K562 (cell line): ENCODE measurements around the gene CACTIN. TPM values are rescaled to one million over a fixed set of nuclear protein-coding genes. Genes with fewer than 3 reads are reported as not detected.

Experiments used
- ATF7 ChIP-seq: fragments of 450-650 bp; IDR thresholded peaks from 2 replicates; pipeline ENCODE4 v1.7.1; 2014; ENCODE audit warnings: mild to moderate bottlenecking, moderate library complexity
- BDP1 ChIP-seq: IDR thresholded peaks from 3 replicates; pipeline ENCODE4 v1.6.1; 2011; ENCODE audit not compliant: insufficient read length, insufficient read depth
- CHD1 ChIP-seq: fragments of 200-600 bp; sonication (generic); IDR thresholded peaks from one replicate; pipeline ENCODE4 v1.6.1; 2012; ENCODE audit warnings: mild to moderate bottlenecking, moderate library complexity, low read length, inconsistent platforms
- DPF2 ChIP-seq: fragments of 450-650 bp; IDR thresholded peaks from 2 replicates; pipeline ENCODE4 v1.6.1; 2016
- ETV1 ChIP-seq: fragments of 450-650 bp; conservative IDR thresholded peaks from 2 replicates; pipeline ENCODE4 v1.6.1; 2016; ENCODE audit warnings: missing genetic modification characterization, control low read depth, low read depth, missing compliant biosample characterization
- HCFC1 ChIP-seq: IDR thresholded peaks from 2 replicates; pipeline ENCODE4 v1.6.1; 2012; ENCODE audit warnings: low read depth, low read length, improper control_type of control experiment
- HDAC1 ChIP-seq, 2 experiments: fragments of 450-650 bp; IDR thresholded peaks; 2 replicates each; pipeline ENCODE4 v1.6.1; 2016 to 2017; ENCODE audit warnings: inconsistent platforms in 1 of 2, mild to moderate bottlenecking in 1 of 2, moderate library complexity in 1 of 2
- HMGN3 ChIP-seq: IDR thresholded peaks from 2 replicates; pipeline ENCODE4 v1.6.1; 2011; ENCODE audit warnings: borderline replicate concordance, low read depth, mild to moderate bottlenecking, mixed read lengths, low read length; ENCODE audit not compliant: insufficient read length; ENCODE audit errors: extremely low read depth
- KLF10 ChIP-seq: fragments of 250-450 bp; sonication (Bioruptor Pico); IDR thresholded peaks from 2 replicates; pipeline ENCODE4 v1.6.1; 2021; ENCODE audit warnings: matching md5 sums
- NRF1 ChIP-seq, 2 experiments: fragments of 450-650 bp; IDR thresholded peaks in 1 of 2; conservative IDR thresholded peaks in 1 of 2; 2 replicates each; pipeline ENCODE4 v1.6.1; 2014; ENCODE audit warnings: mild to moderate bottlenecking in 2 of 2
- PHF8 ChIP-seq: fragments of 200-600 bp; sonication (generic); IDR thresholded peaks from 2 replicates; pipeline ENCODE4 v1.6.1; 2012; ENCODE audit warnings: mixed run types, mild to moderate bottlenecking, inconsistent platforms, low read length, moderate library complexity, borderline replicate concordance
- SMAD3 ChIP-seq: fragments of 450-650 bp; formaldehyde crosslinking; conservative IDR thresholded peaks from 2 replicates; pipeline ENCODE4 v1.4.0; 2020; ENCODE audit warnings: mild to moderate bottlenecking
- XRCC3 ChIP-seq: fragments of 450-650 bp; IDR thresholded peaks from 2 replicates; pipeline ENCODE4 v1.6.1; 2017; ENCODE audit warnings: mild to moderate bottlenecking, moderate library complexity
- ZC3H4 ChIP-seq: sonication (generic); formaldehyde crosslinking; IDR thresholded peaks from 2 replicates; pipeline ENCODE4 v1.9.0; 2021; ENCODE audit warnings: missing genetic modification reagents, borderline replicate concordance
- ZFP1 ChIP-seq: fragments of 450-650 bp; formaldehyde crosslinking; IDR thresholded peaks from 2 replicates; pipeline ENCODE4 v1.4.0; 2020; ENCODE audit warnings: mild to moderate bottlenecking, mixed read lengths
- ZFX ChIP-seq: sonication (generic); formaldehyde crosslinking; IDR thresholded peaks from 2 replicates; pipeline ENCODE4 v1.8.0; 2022; ENCODE audit warnings: mild to moderate bottlenecking, missing genetic modification reagents, moderate library complexity
- ZNF699 ChIP-seq: fragments of 250-450 bp; sonication (Bioruptor Pico); IDR thresholded peaks from 2 replicates; pipeline ENCODE4 v1.8.0; 2021; ENCODE audit warnings: mild to moderate bottlenecking, moderate library complexity; ENCODE audit not compliant: insufficient replicate concordance
- ZNF77 ChIP-seq: fragments of 250-450 bp; sonication (Bioruptor Pico); IDR thresholded peaks from 2 replicates; pipeline ENCODE4 v1.5.0; 2020
- polyA plus RNA-seq, 8 experiments: library from polyadenylated mRNA; depleted of rRNA in 4 of 8; stranded (reverse) in 5 of 8; unstranded in 3 of 8; fragments of >200 nt; fragmentation: Nextera tagmentation in 2 of 8; fragmentation: Illumina TruSeq in 1 of 8; extraction: Ambion mirVana in 2 of 8; extraction: Trizol in 1 of 8; gene quantifications; 2 replicates each; pipeline versions ENCODE4 v1.2.1 to v1.2.3, GENCODE V29; 2011 to 2014; ENCODE audit warnings: inconsistent platforms in 1 of 8, missing spikeins in 1 of 8
- total RNA-seq, 7 experiments: library from RNA; depleted of rRNA in 6 of 7; stranded (reverse); fragments of >200 nt in 6 of 7; fragmentation: Illumina TruSeq in 2 of 7; extraction: Trizol in 2 of 7; gene quantifications; 2 replicates each; pipeline versions ENCODE4 v1.2.1 to v1.2.3, GENCODE V29; 2011 to 2021; ENCODE audit warnings: low replicate concordance in 1 of 7
- TF ChIP-seq, protein P1 (sequence below): sonication (generic); formaldehyde crosslinking; IDR thresholded peaks from 2 replicates; pipeline ENCODE4 v1.8.1; 2023; ENCODE audit warnings: mild to moderate bottlenecking, missing genetic modification reagents
- TF ChIP-seq, protein P2 (sequence below): fragments of 450-650 bp; formaldehyde crosslinking; IDR thresholded peaks from 2 replicates; pipeline ENCODE4 v1.4.0; 2022; ENCODE audit warnings: missing genetic modification characterization
- TF ChIP-seq, protein P3 (sequence below), 2 experiments: fragments of 450-650 bp in 1 of 2; IDR thresholded peaks; 2 replicates each; pipeline ENCODE4 v1.6.1; 2011 to 2017; ENCODE audit warnings: low read depth in 2 of 2, antibody characterized with exemption in 1 of 2, borderline replicate concordance in 1 of 2, low read length in 1 of 2, mild to moderate bottlenecking in 1 of 2, mixed read lengths in 1 of 2; ENCODE audit not compliant: control insufficient read depth in 1 of 2
- TF ChIP-seq, protein P4 (sequence below): fragments of 450-650 bp; IDR thresholded peaks from 2 replicates; pipeline ENCODE4 v1.6.1; 2016; ENCODE audit warnings: low read depth, mild to moderate bottlenecking, moderate library complexity

The CACTIN gene
- total and polyA plus RNA-seq, 9 of the 15 experiments (the other 6 are each of a cell fraction or from before 2014, with no cell fraction given) = 0.15 to 49.2 (median 15.0) TPM

DNA sequence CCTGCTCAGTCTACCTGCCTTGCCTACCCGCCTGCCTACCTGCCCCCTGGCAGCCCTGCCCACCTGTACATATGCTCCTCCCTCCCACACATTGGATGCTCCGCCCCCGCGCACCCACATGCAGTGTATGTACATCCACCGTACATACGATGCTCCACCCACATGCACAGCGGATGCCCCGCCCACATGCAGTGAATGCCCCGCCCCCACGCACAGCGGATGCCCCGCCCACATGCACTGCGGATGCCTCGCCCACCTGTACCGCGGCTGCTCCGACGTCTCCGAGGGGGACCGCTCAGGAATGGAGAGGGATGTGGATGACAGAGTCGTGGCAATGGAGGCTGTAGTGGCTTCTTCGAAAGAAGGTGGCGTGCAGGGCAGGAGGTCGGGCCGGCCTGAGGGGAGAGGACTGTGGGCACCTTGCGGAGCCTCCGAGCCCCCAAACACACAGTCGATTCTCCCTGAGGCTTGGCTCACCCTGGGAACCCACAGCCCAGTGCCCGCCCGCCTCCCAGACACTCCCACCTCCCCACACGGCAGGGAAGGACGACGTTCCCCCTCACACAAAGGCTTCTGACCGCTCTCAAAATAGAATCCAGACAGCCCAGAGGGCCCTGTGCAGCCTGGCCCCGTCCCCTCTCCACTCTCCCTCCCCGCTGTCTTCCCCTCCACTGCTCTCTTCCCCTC, 16.5 kb upstream of the CACTIN start (continued):
- TF ChIP-seq PHF8 (no peak), HDAC1 (IDR thresholded peaks at IDR 0.05) (peak in 1 of 2 experiments; percentile 29; a peak in 1 of 4 replicates), DPF2 (0 out of 2 replicates have a peak, but pooled peaks have one; percentile 15), BDP1 (no peak), HCFC1 (no peak), ETV1 (tag) (no peak), XRCC3 (no peak), ZFX (CRISPR knock-in tag) (no peak), ZNF699 (CRISPR knock-in tag) (no peak), SMAD3 (CRISPR knock-in tag) (no peak), CHD1 (no peak), ZFP1 (no peak), KLF10 (CRISPR knock-in tag) (no peak), ZNF77 (no peak), NRF1 (conservative IDR thresholded peaks at IDR 0.05 in 1 of 2, IDR thresholded peaks at IDR 0.05 in 1 of 2) (peak; percentile 74 to 81), ATF7 (no peak), ZC3H4 (CRISPR knock-in tag) (no peak), HMGN3 (peak; percentile 30)
- TF ChIP-seq, protein P1, sequence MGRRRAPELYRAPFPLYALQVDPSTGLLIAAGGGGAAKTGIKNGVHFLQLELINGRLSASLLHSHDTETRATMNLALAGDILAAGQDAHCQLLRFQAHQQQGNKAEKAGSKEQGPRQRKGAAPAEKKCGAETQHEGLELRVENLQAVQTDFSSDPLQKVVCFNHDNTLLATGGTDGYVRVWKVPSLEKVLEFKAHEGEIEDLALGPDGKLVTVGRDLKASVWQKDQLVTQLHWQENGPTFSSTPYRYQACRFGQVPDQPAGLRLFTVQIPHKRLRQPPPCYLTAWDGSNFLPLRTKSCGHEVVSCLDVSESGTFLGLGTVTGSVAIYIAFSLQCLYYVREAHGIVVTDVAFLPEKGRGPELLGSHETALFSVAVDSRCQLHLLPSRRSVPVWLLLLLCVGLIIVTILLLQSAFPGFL (CRISPR knock-in tag) = no peak
- TF ChIP-seq, protein P2, sequence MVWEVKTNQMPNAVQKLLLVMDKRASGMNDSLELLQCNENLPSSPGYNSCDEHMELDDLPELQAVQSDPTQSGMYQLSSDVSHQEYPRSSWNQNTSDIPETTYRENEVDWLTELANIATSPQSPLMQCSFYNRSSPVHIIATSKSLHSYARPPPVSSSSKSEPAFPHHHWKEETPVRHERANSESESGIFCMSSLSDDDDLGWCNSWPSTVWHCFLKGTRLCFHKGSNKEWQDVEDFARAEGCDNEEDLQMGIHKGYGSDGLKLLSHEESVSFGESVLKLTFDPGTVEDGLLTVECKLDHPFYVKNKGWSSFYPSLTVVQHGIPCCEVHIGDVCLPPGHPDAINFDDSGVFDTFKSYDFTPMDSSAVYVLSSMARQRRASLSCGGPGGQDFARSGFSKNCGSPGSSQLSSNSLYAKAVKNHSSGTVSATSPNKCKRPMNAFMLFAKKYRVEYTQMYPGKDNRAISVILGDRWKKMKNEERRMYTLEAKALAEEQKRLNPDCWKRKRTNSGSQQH (CRISPR knock-in tag) = no peak
- TF ChIP-seq, protein P3, sequence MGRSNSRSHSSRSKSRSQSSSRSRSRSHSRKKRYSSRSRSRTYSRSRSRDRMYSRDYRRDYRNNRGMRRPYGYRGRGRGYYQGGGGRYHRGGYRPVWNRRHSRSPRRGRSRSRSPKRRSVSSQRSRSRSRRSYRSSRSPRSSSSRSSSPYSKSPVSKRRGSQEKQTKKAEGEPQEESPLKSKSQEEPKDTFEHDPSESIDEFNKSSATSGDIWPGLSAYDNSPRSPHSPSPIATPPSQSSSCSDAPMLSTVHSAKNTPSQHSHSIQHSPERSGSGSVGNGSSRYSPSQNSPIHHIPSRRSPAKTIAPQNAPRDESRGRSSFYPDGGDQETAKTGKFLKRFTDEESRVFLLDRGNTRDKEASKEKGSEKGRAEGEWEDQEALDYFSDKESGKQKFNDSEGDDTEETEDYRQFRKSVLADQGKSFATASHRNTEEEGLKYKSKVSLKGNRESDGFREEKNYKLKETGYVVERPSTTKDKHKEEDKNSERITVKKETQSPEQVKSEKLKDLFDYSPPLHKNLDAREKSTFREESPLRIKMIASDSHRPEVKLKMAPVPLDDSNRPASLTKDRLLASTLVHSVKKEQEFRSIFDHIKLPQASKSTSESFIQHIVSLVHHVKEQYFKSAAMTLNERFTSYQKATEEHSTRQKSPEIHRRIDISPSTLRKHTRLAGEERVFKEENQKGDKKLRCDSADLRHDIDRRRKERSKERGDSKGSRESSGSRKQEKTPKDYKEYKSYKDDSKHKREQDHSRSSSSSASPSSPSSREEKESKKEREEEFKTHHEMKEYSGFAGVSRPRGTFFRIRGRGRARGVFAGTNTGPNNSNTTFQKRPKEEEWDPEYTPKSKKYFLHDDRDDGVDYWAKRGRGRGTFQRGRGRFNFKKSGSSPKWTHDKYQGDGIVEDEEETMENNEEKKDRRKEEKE (IDR thresholded peaks at IDR 0.05; ENCODE audit: borderline replicate concordance in 1 of 2, control insufficient read depth in 1 of 2, low read depth in 2 of 2, low read length in 1 of 2) = no peak
- TF ChIP-seq, protein P4, sequence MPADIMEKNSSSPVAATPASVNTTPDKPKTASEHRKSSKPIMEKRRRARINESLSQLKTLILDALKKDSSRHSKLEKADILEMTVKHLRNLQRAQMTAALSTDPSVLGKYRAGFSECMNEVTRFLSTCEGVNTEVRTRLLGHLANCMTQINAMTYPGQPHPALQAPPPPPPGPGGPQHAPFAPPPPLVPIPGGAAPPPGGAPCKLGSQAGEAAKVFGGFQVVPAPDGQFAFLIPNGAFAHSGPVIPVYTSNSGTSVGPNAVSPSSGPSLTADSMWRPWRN = no peak
